Astrocyte (in vitro differentiated cells and primary cell): ENCODE results near the gene PIAS1. TPM values are rescaled to one million over a fixed set of nuclear protein-coding genes. Genes with fewer than 3 reads are reported as not detected.

Experiments used
- DNase-seq: peaks from one replicate; pipeline ENCODE4 v3.0.0-alpha.2; 2010; ENCODE audit warnings: low read depth
- FAIRE-seq: peaks from 2 replicates; lab custom pipeline; 2011; peaks lifted over from hg19 to GRCh38; lab: Jason Lieb, UNC
- H2AFZ ChIP-seq: 2 replicates; pipeline ENCODE4 v1.6.0; 2012; ENCODE audit warnings: low read depth, low read length, inconsistent platforms
- H3K27ac ChIP-seq: 2 replicates; pipeline ENCODE4 v1.5.1; 2011; ENCODE audit warnings: low read depth, low read length, inconsistent platforms
- H3K27me3 ChIP-seq: 2 replicates; pipeline ENCODE4 v1.6.0; 2011; ENCODE audit warnings: low read length, inconsistent platforms; ENCODE audit not compliant: insufficient read depth
- H3K36me3 ChIP-seq: 2 replicates; pipeline ENCODE4 v1.5.1; 2011; ENCODE audit warnings: low read length, inconsistent platforms; ENCODE audit not compliant: insufficient read depth
- H3K4me1 ChIP-seq: 2 replicates; pipeline ENCODE4 v1.5.1; 2011; ENCODE audit warnings: low read length, inconsistent platforms; ENCODE audit not compliant: insufficient read depth
- H3K4me2 ChIP-seq: 2 replicates; pipeline ENCODE4 v1.6.0; 2012; ENCODE audit warnings: low read length, inconsistent platforms
- H3K4me3 ChIP-seq: 2 replicates; pipeline ENCODE4 v1.5.1; 2011; ENCODE audit warnings: low read depth, mild to moderate bottlenecking, low read length, inconsistent platforms; ENCODE audit not compliant: insufficient read depth
- H3K79me2 ChIP-seq: 2 replicates; pipeline ENCODE4 v1.6.0; 2012; ENCODE audit warnings: mild to moderate bottlenecking, low read length, inconsistent platforms; ENCODE audit not compliant: insufficient read depth
- H3K9ac ChIP-seq: 2 replicates; pipeline ENCODE4 v1.6.0; 2012; ENCODE audit warnings: mild to moderate bottlenecking, low read length, inconsistent platforms
- H3K9me3 ChIP-seq: 2 replicates; pipeline ENCODE4 v1.5.1; 2012; ENCODE audit warnings: low read depth, mild to moderate bottlenecking, low read length, inconsistent platforms; ENCODE audit not compliant: insufficient read depth
- H4K20me1 ChIP-seq: 2 replicates; pipeline ENCODE4 v1.6.0; 2012; ENCODE audit warnings: low read length, inconsistent platforms; ENCODE audit not compliant: insufficient read depth
- H3K27ac Mint-ChIP-seq: one replicate; pipeline ENCODE4 v1.8.0; 2021; ENCODE audit warnings: mild to moderate bottlenecking, mixed read lengths; ENCODE audit not compliant: unreplicated experiment
- H3K27me3 Mint-ChIP-seq: one replicate; pipeline ENCODE4 v1.8.0; 2021; ENCODE audit warnings: low read depth, mixed read lengths; ENCODE audit not compliant: unreplicated experiment
- H3K36me3 Mint-ChIP-seq: one replicate; pipeline ENCODE4 v1.8.0; 2021; ENCODE audit warnings: low read depth, mixed read lengths; ENCODE audit not compliant: unreplicated experiment
- H3K4me1 Mint-ChIP-seq: one replicate; pipeline ENCODE4 v1.8.0; 2021; ENCODE audit warnings: low read depth, mixed read lengths; ENCODE audit not compliant: unreplicated experiment
- H3K4me3 Mint-ChIP-seq: one replicate; pipeline ENCODE4 v1.8.0; 2021; ENCODE audit warnings: mild to moderate bottlenecking, moderate library complexity, mixed read lengths; ENCODE audit not compliant: unreplicated experiment
- H3K9me3 Mint-ChIP-seq: one replicate; pipeline ENCODE4 v1.8.0; 2021; ENCODE audit warnings: mild to moderate bottlenecking, mixed read lengths; ENCODE audit not compliant: unreplicated experiment
- EZH2 ChIP-seq: IDR thresholded peaks from 2 replicates; pipeline ENCODE4 v1.6.1; 2012; ENCODE audit warnings: mild to moderate bottlenecking, low read length, inconsistent platforms; ENCODE audit not compliant: insufficient read depth
- total RNA-seq: library from RNA; stranded (reverse); gene quantifications from 2 replicates; pipeline ENCODE4 v1.2.1, GENCODE V29; 2021
- TF ChIP-seq, protein P1 (sequence below): IDR thresholded peaks from 2 replicates; pipeline ENCODE4 v1.5.1; 2011; ENCODE audit warnings: low read depth, mild to moderate bottlenecking, inconsistent platforms, low read length, moderate library complexity; ENCODE audit not compliant: insufficient read depth

The PIAS1 gene
- total RNA-seq, 1 donor from 2014 or later: 30.2 TPM

DNA sequence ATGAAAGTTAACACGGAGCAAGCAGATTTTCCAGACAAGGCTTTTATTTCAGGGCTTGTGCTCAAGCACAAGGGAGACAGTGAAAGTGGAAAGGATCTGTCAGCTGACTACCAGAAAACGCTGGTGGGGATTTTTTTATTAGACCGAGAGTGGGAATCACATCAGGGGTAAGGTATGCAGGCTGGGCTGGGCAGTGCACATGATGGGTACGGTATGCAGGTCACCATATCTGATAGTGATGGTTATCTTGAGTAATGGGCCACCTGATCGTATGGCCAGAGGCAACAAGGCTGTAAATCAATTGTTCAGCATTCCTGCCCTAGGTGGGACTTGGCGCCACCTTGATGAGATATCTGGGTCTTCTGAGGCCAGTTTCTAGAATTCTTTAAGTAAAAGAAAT, 36.9 kb upstream of the PIAS1 start:
- Histone ChIP-seq H3K4me2 (no peak overlapping the region), H2AFZ (no peak overlapping the region), H3K27me3 (peaks cover 8% of the 10 kb centered on the region), H4K20me1 (no peaks in the 10 kb centered on the region), H3K4me3 (no peak overlapping the region), H3K4me1 (no peaks in the 10 kb centered on the region), H3K9ac (no peak overlapping the region), H3K36me3 (no peaks in the 10 kb centered on the region), H3K79me2 (no peaks in the 10 kb centered on the region), H3K27ac (no peak overlapping the region), H3K9me3 (no peaks in the 10 kb centered on the region)
- FAIRE-seq (no peak), DNase-seq (no peak)
- peaks cover 16% of the 10 kb centered on the region for H3K27me3 Mint-ChIP-seq
- H3K9me3 Mint-ChIP-seq: peaks cover 2% of the 10 kb centered on the region
- H3K27ac Mint-ChIP-seq: no peak overlapping the region
- TF ChIP-seq, protein P1, sequence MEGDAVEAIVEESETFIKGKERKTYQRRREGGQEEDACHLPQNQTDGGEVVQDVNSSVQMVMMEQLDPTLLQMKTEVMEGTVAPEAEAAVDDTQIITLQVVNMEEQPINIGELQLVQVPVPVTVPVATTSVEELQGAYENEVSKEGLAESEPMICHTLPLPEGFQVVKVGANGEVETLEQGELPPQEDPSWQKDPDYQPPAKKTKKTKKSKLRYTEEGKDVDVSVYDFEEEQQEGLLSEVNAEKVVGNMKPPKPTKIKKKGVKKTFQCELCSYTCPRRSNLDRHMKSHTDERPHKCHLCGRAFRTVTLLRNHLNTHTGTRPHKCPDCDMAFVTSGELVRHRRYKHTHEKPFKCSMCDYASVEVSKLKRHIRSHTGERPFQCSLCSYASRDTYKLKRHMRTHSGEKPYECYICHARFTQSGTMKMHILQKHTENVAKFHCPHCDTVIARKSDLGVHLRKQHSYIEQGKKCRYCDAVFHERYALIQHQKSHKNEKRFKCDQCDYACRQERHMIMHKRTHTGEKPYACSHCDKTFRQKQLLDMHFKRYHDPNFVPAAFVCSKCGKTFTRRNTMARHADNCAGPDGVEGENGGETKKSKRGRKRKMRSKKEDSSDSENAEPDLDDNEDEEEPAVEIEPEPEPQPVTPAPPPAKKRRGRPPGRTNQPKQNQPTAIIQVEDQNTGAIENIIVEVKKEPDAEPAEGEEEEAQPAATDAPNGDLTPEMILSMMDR: no peak
- H3K4me3 Mint-ChIP-seq: no peak overlapping the region
- no peaks in the 10 kb centered on the region for H3K4me1 Mint-ChIP-seq
- H3K36me3 Mint-ChIP-seq: no peaks in the 10 kb centered on the region

GRCh38 chr15:68018797-68019444, 35.2 kb upstream of the PIAS1 start:
- H3K79me2 ChIP-seq: no peaks in the 10 kb centered on the region
- peaks cover 2% of the 10 kb centered on the region for H3K9me3 Mint-ChIP-seq
- H3K27me3 ChIP-seq: peaks cover 6% of the 10 kb centered on the region
- no peak for DNase-seq
- no peaks in the 10 kb centered on the region for H3K4me1 ChIP-seq
- no peak overlapping the region for H3K27ac Mint-ChIP-seq
- H2AFZ ChIP-seq: no peak overlapping the region
- no peak for TF ChIP-seq EZH2
- TF ChIP-seq, protein P1: no peak
- no peaks in the 10 kb centered on the region for H3K4me1 Mint-ChIP-seq
- H3K36me3 ChIP-seq: no peaks in the 10 kb centered on the region
- no peak overlapping the region for H3K27ac ChIP-seq
- no peak for FAIRE-seq
- H3K4me3 Mint-ChIP-seq: no peak overlapping the region
- H3K4me3 ChIP-seq: no peak overlapping the region
- no peak overlapping the region for H3K9ac ChIP-seq
- peaks cover 13% of the 10 kb centered on the region for H3K27me3 Mint-ChIP-seq
- H3K4me2 ChIP-seq: no peak overlapping the region
- H3K36me3 Mint-ChIP-seq: peaks cover 2% of the 10 kb centered on the region
- no peaks in the 10 kb centered on the region for H4K20me1 ChIP-seq
- no peaks in the 10 kb centered on the region for H3K9me3 ChIP-seq

DNA sequence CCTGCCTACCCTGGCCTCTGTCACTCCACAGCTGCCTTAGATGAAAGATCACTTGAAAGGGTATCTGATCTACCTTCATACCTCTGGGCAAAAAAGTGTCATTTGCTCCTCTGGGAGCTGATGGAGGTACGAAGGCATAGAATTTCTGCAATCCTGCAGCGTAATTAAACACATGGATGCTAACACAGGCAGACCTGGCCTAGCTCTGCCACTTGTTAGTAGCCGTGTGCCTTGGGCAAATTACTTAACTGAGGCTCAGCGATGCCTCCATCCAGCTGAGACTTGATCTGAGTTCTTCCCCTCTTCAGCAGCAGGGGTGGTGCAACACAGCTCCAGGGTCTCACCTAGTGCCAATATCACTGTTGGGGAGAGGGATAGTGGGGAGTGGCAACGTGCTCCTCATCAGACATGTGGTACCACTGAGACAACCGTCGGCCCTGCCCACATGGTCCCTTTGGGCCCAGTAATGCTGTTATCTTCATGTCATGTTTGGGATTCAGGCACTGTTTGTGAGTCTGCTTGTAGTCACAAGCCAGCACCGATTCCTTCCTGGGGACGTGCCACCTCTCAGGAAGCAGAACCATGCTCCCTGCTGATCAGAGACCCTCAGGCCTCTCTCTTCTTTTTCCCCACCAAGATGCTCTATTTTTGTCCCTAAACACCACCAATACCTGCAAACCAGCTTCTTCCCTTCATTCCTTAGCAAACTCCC, 34.1 kb upstream of the PIAS1 start:
- no peaks in the 10 kb centered on the region for H3K4me1 Mint-ChIP-seq
- Histone ChIP-seq H3K79me2 (no peaks in the 10 kb centered on the region), H3K27me3 (peaks cover 2% of the 10 kb centered on the region), H3K9ac (no peak overlapping the region), H3K9me3 (no peaks in the 10 kb centered on the region), H3K4me1 (no peaks in the 10 kb centered on the region), H4K20me1 (no peaks in the 10 kb centered on the region), H3K27ac (no peak overlapping the region), H3K4me3 (no peak overlapping the region), H3K4me2 (no peak overlapping the region), H3K36me3 (no peaks in the 10 kb centered on the region), H2AFZ (no peak overlapping the region)
- H3K4me3 Mint-ChIP-seq: no peak overlapping the region
- H3K9me3 Mint-ChIP-seq: peaks cover 2% of the 10 kb centered on the region
- H3K27ac Mint-ChIP-seq: no peak overlapping the region
- peaks cover 12% of the 10 kb centered on the region for H3K27me3 Mint-ChIP-seq
- no peak for TF ChIP-seq EZH2
- TF ChIP-seq, protein P1: no peak
- DNase-seq (no peak), FAIRE-seq (no peak)
- H3K36me3 Mint-ChIP-seq: peaks cover 2% of the 10 kb centered on the region
